Activated CD8-positive, alpha-beta memory T cell treated with anti-CD3 and anti-CD28 coated beads, Interleukin-2, amount 50 U/mL, for 4 hours (primary cell): ENCODE results near the gene ING4.
A peak's percentile ranks its signal among the peaks of the same experiment; 100 is the strongest.

Source experiments
- DNase-seq: peaks from one replicate; pipeline ENCODE4 v3.0.0-alpha.2; 2020

ING4 gene

DNA sequence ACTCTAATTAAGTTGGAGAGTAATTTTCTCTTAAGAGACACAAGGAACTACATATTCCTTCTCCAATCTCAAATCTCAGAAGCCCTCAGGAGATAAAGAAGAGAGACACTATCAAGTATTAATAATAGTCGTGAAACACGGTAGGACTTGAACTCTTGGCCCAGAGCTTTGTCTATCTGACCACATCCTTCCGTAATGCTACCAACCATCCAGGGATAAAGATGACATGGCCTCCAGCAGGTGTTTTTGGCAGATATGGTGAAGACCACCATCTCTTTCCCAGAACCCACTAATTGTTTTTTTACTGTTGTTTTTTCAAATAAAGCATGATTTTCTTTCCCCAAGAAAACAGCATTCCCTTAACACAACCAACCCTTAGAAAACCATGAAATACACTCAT lies 22.9 kb upstream of the ING4 start:
- no peak for DNase-seq

DNA sequence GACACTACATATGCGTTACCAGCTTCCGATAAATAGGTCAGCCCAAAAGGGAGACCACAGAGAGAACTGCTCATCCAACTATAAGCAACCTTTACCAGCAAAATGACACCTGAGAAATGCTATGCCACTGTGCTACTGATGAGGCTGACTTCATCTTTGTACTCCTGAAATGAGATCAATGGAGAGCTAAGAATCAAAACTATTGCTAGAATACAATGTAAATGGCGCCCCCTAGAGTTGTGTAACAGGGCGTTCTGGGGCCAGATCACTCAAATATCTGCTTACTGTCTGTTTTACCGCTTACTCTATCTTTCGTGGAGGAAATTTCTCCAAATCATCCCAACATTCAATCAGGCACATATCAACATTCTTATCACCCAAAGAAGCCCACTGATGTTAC lies 21.7 kb upstream of the ING4 start:
- DNase-seq: peak; percentile 32

DNA sequence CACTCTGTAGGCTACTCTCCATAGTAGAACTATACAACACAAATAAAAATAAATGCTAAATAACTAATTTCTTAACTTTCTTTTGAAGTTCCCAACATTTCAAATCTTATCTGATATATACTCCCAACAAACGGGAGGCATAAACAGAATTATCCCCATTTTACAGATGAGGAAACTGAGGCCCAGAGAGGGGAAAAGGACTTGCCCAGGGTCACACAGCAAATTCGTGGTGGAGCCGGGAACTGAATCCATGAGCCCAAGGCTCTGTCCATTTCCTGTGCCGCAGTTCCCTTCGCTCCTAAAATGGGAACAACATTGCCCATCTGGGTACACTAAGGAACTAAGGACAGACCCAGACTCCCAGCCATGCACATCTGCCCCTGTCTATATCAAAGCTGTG lies 14.0 kb upstream of the ING4 start:
- no peak for DNase-seq

DNA sequence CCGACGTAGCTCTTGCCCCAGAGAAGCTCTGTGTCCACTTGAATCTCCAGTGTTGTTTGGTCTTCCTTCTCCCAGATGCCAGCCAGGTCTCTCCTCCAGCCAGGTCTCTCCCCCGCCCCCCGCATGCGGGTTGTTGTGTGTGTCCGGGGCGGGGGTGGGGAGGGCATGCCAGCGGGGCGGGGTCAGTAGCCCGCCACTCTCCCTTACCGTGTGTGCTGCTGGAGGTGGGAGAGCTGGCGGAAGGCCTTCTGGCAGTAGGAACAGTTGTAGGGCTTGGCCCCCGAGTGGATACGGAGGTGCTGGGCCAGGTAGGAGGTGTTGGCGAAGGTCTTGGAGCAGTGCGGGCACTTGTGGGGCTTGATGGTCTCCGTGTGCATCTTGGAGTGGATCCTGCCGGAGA lies 9.2 kb upstream of the ING4 start:
- no peak for DNase-seq

DNA sequence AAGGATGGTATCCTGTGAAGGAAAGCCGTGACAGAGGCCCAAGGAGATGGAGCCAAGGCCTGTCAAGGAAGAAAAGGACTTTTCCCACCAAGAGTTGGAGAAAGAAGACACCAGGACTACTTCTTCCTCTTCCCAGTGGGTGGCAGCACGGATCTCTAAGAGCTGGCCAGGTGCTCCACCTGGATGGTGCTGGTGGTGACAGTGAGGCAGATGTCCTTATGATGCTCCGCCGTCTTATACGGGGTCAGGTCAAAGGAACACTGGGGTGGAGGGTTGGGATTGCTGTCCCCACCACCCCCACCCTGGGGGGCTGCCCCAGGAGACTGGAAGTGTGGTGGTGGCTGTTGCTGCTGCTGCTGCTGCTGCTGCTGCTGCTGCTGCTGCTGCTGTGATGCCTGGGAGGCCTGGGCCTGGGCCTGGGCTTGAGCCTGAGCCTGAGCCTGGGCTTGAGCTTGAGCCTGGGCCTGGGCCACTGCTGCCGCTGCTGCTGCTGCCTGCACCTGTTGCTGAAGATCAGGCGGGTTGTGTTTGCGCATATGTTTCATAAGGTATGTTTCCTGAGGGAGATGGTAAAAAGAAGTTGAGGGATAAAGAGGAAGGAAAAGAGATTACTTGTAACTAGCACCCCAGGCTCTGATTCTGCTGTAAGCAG lies 4.8 kb upstream of the ING4 start:
- no peak for DNase-seq

DNA sequence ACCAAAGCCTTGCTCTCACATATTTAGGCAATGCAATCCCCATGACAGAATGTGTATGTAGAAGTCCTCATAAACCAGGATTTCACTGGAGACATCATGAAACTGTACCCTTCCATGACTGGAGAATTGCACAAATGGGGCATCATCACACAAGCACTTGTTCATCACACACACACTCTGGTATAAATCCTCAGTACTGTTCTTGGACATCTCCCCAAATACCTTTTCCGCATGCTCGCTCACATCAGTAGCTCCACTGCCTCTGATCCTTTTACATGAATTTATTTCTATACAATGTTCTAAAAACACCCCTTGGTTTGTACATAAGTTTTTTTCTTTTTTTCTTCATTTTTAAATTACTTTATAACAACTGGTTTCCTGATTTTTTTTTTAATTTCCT lies 3.3 kb upstream of the ING4 start:
- DNase-seq: no peak

DNA sequence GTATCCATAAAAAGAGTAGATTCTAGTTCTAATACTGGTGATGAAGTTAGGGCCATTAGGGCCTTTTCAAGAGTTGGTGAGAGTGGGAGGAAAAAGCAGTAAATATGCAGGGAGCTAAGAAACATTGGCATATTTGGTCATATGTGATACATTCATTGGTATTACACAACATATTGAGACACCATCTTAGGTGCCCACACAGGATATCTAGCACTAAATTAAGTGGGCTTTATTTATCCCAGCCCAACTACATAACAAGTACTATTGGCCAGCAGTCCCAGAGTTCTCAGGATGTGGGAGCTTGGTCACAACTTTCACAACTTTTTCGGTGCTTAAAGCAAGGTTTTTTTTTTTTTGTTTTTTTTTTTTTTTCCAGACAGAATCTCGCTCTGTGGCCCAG lies 2.0 kb upstream of the ING4 start:
- no peak for DNase-seq

DNA sequence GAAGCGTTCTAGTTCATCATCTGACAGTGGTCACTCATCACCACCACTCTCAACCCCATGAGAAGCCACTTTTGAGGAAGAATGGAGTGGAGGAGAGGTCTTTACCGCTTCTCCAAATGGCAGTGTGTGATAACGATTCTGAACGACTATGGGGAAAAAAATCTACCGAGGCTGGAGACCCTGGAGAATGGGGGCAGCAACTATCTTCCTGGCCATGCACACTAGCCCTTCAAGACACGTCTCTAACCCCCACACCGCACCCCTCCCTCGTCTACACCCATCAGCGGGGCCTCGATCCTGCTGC lies 365 bp downstream of the ING4 start:
- DNase-seq: no peak

DNA sequence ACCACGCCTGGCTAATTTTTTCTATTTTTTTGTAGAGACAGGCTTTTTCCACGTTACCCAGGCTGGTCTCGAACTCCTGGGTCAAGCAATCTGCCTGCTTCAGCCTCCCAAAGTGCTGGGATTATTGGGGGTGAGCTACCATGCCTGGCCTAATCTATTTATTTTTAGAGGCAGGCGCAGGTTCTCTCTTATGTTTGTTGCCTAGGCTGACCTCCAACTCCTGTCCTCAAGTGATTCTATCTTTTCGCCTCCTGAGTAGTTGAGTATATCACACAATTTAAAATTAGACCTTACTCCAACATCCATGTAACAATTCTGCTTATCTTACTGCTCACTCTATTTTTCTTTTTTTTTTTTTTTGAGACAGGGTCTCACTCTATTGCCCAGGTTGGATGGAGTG lies 8.9 kb downstream of the ING4 start:
- no peak for DNase-seq

DNA sequence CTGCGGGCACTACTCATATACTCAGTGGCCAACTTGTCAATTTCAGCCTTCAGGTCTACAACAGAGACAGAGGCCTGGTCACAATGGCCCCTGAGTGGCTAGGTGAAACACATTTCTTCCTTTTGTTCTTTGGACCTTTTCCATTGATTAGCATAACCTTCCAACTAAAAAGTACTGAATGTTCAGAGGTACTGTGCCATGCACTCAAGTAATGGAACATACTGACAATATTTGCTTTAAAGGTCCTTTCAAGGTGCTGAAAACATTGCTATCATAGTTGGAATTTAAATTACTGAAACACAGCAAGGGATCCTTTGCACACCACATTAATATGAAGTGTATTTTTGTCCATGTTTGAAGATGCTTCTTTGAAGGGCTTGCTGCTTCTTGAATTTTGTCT lies 9.6 kb downstream of the ING4 start:
- DNase-seq: no peak

DNA sequence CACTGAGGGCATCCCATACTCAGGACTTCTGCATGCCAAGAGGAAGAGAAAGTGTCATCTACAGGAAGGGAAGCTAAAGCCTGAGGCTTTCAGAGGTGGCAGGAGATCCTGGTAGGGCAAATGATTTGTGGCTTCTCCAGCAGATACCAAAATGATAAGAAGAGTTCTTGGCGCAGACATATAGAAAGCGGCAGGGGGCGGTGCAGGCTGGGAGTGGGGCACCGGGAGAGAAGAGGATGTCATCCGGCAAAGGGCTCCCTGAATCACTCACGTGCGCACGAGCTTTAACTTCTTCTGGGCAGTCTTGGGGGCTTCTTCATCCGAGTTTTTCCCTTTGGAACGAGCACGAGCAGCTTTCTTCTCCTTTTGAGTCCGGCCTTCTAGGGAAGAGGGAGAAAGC lies 10.5 kb downstream of the ING4 start:
- no peak for DNase-seq

DNA sequence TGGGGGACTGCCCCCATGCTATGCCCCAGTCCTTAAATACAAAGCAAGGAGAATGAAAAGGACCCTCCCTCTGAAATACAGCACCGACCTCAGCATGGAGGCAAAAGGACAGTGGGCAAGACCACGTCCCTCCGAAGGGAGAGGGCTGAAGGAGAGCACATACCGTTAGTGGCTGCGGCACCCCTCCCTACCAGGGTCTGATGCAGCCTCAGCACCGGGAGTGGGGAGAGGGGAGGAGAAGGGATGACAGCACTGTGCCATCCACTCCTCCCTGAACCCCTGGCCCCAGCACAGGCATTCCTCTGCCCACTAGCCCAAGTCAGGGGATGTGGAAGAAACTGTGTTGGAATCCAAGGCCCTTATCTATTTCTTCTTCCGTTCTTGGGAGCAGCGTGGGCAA lies 12.1 kb downstream of the ING4 start:
- no peak for DNase-seq

DNA sequence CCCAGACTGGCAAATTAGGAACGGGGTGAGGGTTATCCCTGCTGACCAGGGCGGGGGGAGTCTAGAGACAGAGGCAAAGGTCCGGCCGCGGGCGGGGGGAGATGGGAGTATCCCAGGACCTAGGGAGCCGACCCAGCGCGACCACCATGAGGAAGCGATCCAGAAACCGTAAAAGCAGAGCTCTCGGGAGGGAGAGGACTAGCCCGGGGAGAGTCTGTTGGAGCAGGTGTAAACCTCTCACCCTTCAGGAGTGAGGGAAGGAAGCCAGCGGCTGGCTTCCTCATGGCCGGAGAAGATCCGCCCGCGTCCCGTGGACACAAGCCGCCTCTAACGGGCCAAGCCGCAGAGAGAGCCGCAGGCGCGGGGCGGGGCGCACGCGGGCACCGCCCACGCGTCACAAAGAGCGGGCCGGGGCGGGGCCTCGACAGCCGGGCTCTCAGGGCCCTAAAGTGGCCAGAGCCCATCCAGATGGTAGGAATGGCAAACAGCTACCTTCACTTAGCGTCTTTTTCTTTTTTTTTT lies 15.8 kb downstream of the ING4 start, which contains the start of gene ACRBP:
TSS of gene ACRBP (minus strand) at position 350 of the 522 bp plus-strand sequence. CDS start at position 284, 66 bp downstream.
- no peak for DNase-seq

DNA sequence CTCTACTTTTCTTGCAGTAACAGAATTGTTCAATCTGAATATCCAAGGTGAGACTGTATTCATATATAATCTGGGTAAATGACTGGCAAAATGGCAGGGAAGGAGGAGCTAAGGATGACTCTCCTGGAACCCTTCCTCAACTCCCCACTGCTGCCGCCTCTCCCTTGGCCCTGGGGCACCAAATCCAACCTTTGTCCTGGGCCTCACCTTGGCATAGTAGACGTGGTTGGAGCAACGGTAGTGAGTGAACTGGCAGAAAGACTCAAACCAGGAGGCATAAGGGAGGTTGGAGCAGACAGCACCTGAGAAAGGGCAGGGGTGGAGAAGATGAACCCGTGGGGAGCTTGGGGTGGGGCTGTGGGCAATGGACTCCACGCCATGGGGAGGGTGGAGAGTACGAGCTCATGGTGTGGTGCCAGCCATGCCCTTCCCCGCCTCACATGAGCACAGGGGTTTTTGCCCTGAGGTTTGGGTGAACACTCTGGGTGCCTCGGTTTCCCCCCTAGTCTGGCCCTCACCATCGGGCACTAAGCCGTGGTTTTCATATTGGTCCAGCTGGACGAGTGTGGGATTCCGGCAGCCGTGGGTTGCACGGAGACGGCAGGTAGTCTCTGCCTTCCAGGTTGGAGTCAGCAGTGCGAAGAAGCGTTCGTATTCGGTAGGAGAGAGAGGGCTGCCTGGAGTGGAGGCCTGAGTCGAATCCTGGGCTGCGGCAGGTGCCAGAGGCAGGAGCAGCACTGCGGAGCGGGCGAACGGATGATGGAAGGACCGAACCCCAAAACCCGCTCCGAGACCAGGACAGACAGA lies 16.4 kb downstream of the ING4 start:
- DNase-seq: no peak

DNA sequence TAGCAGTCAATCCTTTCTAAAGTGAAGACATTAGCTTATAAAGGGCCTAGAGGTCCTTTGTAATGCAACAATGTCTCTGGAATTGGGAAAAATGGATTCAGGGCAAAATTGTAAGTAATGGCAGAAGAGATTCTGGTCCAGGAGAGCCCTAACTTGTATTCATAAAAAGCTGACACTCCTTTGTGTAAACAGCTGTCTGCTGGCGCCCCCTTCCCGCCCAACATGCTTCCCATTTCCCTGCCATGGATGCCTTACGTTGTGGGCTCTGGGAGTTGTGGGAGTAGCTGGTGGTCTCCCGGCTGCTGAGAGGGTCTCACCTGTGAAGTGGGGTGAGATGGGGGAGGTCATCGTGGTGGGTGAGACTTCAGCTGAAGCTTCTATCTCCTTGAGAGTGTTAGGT lies 18.0 kb downstream of the ING4 start:
- no peak for DNase-seq

DNA sequence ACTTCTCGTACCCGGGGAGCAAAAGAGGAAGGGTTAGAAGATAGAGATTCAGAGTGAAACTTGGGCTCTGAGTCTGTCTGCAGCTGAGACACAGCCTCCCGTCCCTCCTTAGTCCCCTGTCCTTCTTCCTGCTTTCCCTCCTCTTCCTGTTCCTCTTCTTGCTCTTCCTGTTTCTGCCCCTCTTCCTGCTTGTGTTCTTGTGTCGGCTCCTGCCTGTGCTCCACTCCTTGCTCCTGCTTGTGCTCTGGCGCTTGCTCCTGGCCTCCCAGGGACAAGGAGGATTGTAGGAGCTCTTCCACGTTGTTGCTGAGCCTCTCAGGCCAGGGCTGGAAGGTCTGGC lies 18.7 kb downstream of the ING4 start:
- DNase-seq: no peak

DNA sequence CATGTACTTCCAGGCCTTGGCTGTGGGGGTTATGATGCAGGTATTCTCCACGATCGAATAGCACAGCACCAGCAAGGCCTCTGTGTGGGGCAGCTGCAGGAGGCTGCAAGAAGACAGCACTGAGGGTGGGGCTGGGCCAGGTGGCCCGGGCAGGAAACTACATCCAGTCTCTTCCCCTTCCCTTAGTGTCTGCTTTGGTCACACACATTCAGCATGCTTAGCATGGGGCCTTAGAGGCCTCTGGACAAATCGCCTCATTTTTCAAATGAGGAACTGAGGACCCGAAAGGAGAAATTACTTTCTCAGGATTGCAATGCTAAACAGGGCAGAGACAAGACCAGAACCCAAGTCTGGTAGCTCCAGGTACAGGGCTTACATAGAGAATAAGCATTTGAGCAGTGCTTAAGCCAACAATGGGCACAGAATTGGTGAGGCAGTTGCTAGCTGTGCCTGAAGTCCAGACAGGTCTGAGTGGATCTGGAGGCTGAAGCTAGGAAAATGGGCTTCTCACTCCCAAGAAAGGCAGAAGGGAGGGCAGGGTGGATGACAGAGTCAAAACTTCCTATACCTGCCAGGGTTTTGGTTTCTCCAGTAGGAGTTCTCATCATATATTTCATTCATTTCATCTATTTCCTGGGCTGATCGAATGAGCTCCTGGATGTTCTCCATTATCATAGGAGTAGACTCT lies 19.2 kb downstream of the ING4 start:
- no peak for DNase-seq

DNA sequence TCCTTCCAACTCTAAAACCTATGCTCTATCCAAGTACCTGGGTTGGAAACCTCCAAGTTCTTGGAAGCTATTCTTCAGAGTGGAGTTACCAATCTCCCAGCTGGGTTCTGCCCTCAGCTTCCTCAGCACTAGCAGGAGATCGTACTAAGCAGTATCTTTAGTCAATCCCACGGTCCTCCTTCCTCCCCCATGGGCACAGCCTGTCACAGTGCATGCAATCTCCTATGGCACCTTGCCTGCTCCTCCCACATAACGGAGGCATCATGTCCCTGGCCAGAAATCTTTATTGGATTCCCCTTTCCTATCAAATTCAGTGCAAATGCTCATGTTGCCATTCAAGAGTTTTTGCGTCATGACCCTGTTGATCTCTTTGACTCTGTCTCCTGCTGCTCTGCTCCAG lies 21.8 kb downstream of the ING4 start:
- no peak for DNase-seq

DNA sequence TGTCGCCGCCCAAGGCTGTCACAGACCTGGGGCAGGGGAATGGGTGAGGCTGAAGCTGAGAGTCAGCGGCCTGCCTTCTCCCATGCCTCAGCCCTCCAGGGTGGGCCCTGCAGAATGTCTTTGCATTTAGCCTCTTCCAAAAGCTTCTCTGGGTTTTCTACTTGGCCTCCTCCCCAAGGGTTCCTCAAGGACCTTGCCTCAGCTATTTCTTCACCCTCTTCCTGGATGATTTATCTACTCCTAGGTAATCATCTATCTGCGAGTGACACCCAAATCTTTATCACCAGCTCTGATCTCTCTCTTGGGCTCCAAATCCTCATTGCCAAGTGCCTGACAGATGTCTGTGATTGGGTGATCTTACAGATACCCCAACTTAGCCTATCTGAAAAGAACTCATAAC lies 22.4 kb downstream of the ING4 start:
- DNase-seq: no peak

DNA sequence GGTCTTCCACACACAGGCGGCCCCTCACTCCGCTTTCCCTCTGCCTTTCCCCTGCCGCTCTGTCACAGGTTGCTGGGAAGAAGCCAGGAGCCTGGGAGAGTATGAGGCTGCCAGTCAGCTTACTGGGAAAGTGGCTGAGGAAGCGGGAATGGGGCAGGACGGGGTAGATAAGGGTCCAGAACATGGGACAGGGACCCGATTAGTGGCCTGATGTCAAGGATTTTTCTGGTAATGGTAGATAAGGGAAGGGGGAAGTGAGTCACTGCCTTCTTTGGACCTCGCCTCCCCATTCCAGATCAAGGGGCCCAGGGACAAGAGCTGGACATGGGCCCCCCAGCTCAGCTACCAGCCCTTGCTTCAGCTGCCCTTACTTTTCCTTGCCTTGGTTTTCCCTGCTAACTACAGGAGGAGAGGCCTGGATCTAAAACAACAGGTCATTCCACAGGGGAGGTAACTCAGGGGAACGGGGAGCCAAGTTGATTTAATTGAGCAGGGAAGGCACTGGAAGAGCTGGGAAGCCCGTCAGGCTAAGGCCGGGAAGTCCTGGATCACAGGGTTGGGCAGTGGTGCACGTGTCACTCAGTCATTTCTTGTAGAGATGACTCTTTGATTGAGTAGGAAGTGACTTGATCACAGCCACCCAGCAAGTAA lies 23.6 kb downstream of the ING4 start:
- no peak for DNase-seq

DNA sequence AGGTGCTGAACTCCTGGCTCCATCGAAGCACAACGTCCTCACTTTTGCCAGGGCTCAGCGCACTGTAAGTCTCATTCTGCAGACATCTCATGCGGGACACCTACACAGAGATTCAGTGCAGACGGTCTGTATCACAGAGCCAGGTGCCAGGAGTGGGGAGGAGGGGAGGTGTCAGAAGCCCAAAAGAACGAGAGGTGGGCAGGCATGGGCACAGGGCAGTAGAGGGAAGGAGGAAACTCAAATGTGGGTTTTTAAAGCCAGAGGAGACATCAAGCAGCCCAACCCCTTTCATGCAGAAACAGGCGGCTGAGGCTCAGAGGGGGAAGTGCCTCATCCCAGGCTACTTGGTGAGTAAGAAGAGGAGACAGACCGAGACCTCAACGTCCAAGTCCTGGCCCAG lies 24.6 kb downstream of the ING4 start:
- no peak for DNase-seq

DNA sequence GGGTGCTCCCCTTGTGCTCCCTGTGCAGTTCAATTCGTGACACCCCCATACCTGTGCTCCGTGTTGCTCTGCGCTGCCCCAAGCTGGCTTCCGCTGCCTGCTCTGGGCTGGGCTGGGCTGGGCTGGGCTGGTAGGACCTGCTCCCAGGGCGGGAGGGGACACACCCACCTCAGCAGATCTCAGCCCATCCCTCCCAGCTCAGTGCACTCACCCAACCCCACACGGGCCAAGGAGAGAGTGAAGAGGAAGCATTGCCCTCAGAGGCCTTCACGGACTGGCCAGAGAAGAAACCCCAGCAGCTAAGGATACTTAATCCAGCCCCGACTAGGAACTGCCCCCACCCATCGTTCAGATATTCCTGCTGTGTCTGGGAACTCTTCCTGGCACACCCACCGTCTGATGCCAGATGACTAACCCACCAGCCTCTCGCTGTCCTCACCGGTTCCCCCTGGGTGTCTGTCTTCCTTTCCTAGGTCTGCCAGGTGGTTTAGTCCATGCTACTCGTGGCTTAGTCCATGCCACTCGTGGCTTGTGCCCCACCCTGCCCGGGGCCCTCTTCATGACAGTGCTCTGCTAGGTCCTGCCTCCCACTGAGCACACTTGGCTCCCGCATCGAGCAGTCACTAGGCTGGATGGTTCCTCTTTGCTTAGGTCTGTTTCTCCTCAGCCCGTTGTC lies 26.9 kb downstream of the ING4 start, which contains the start of gene LPAR5:
TSS of gene LPAR5 (minus strand) at position 104 of the 676 bp plus-strand sequence. CDS start 14,711 bp downstream, outside the sequence.
- no peak for DNase-seq

DNA sequence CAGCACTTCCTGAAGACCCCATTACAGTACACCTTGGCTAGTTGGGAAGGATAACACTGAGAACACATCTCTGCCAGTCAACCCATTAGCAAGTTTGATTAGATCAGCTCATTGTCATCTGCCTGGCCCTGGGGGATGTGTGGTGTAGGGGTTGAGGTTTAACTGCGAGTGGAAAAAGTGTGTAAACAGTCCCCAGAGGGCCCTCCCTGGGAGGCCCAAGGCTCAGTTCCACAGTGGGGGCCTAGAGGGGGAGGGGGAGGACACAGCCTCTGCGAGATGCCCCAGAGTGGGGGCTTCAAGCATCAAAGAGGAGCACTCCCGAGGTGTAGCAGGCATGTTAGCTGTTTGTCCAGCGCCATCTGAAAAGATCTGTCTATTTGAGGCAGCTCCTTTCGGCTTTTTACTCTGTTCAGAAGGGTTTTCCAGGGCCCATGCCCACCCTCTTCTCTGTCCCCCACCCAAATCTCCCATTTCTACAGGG lies 27.5 kb downstream of the ING4 start:
- peak; percentile 65 for DNase-seq
